ENCODE data around the gene PPP1R1A.

- TF ChIP-seq, protein P1, sequence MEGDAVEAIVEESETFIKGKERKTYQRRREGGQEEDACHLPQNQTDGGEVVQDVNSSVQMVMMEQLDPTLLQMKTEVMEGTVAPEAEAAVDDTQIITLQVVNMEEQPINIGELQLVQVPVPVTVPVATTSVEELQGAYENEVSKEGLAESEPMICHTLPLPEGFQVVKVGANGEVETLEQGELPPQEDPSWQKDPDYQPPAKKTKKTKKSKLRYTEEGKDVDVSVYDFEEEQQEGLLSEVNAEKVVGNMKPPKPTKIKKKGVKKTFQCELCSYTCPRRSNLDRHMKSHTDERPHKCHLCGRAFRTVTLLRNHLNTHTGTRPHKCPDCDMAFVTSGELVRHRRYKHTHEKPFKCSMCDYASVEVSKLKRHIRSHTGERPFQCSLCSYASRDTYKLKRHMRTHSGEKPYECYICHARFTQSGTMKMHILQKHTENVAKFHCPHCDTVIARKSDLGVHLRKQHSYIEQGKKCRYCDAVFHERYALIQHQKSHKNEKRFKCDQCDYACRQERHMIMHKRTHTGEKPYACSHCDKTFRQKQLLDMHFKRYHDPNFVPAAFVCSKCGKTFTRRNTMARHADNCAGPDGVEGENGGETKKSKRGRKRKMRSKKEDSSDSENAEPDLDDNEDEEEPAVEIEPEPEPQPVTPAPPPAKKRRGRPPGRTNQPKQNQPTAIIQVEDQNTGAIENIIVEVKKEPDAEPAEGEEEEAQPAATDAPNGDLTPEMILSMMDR (IDR thresholded peaks at IDR 0.05; ENCODE audit: borderline replicate concordance, extremely low read depth, low read length, poor library complexity, severe bottlenecking): no peak
- TF ChIP-seq EZH2 (IDR thresholded peaks at IDR 0.05; ENCODE audit: borderline replicate concordance, low read depth, low read length, severe bottlenecking): no peak
Observed at GRCh38 chr12:54587315-54587873, 1.1 kb downstream of the PPP1R1A start.

Data from DND-41 (cell line).